DND-41 (cell line): ENCODE measurements around the gene PPP2R2B.

Source experiments
- ATAC-seq: fragments of 200-7000 bp; cut with Tn5 transposase; 3 replicates; pipeline ENCODE4 v1.9.1; 2021; ENCODE audit warnings: low read depth; ENCODE audit not compliant: insufficient read depth
- DNase-seq: peaks from one replicate; pipeline ENCODE4 v3.0.0-alpha.2; 2020
- H2AFZ ChIP-seq: 2 replicates; pipeline ENCODE4 v1.6.0; 2012; ENCODE audit warnings: low read depth, low read length
- H3K27ac ChIP-seq: 2 replicates; pipeline ENCODE4 v1.5.1; 2012; ENCODE audit warnings: low read length, inconsistent platforms
- H3K27me3 ChIP-seq: fragments of 200-600 bp; sonication (generic); 2 replicates; pipeline ENCODE4 v1.6.0; 2012; ENCODE audit warnings: low read length, mild to moderate bottlenecking, inconsistent platforms; ENCODE audit not compliant: insufficient read depth, poor library complexity
- H3K36me3 ChIP-seq: 2 replicates; pipeline ENCODE4 v1.5.1; 2012; ENCODE audit warnings: low read length, inconsistent platforms; ENCODE audit not compliant: insufficient read depth
- H3K4me1 ChIP-seq: 2 replicates; pipeline ENCODE4 v1.5.1; 2012; ENCODE audit warnings: mild to moderate bottlenecking, low read length; ENCODE audit not compliant: insufficient read depth
- H3K4me2 ChIP-seq: 2 replicates; pipeline ENCODE4 v1.6.0; 2012; ENCODE audit warnings: mild to moderate bottlenecking, moderate library complexity, low read length, inconsistent platforms; ENCODE audit not compliant: insufficient read depth
- H3K4me3 ChIP-seq, 2 experiments: fragments of 200-600 bp in 1 of 2; shearing (Covaris generic) in 1 of 2; 2 replicates each; pipeline ENCODE4 v1.5.1; 2012 to 2016; ENCODE audit warnings: inconsistent platforms in 2 of 2, low read length in 2 of 2, mild to moderate bottlenecking in 2 of 2, low read depth in 1 of 2, moderate library complexity in 1 of 2
- H3K79me2 ChIP-seq: 2 replicates; pipeline ENCODE4 v1.6.0; 2012; ENCODE audit warnings: low read length, inconsistent platforms; ENCODE audit not compliant: insufficient read depth
- H3K9ac ChIP-seq: 2 replicates; pipeline ENCODE4 v1.6.0; 2012; ENCODE audit warnings: low read depth, mild to moderate bottlenecking, inconsistent platforms, low read length, moderate library complexity
- H3K9me3 ChIP-seq: 2 replicates; pipeline ENCODE4 v1.5.1; 2012; ENCODE audit warnings: low read length, moderate library complexity, mild to moderate bottlenecking, inconsistent platforms; ENCODE audit not compliant: insufficient read depth, severe bottlenecking
- H4K20me1 ChIP-seq: 2 replicates; pipeline ENCODE4 v1.6.0; 2012; ENCODE audit warnings: low read length; ENCODE audit not compliant: insufficient read depth
- EZH2 ChIP-seq: IDR thresholded peaks from 3 replicates; pipeline ENCODE4 v1.6.1; 2012; ENCODE audit warnings: borderline replicate concordance, low read depth, mild to moderate bottlenecking, moderate library complexity, low read length, inconsistent platforms; ENCODE audit not compliant: severe bottlenecking
- TF ChIP-seq, protein P1 (sequence below): IDR thresholded peaks from 2 replicates; pipeline ENCODE4 v1.5.1; 2012; ENCODE audit warnings: borderline replicate concordance, low read length, moderate library complexity, mild to moderate bottlenecking; ENCODE audit not compliant: poor library complexity, severe bottlenecking; ENCODE audit errors: extremely low read depth

The PPP2R2B gene

DNA sequence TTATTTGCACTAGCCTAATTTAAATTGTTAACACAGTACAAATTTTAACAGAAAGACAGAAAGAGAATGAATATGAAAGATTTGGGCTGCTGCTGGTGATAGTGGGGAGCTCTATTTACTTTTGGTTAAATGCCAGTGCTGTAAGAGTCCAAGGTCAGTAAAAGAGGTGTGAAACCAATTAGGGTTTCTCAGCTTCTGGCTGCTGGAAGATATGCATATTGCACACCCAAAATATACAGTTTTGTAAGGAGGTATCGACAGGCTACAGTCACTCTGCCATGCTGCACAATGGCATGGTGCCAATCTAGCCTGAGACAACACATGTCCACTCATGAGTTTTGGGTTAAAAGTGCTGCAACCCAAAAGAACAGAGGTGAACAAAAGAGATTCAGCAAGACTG, 79.3 kb downstream of the PPP2R2B start:
- H3K4me3 ChIP-seq, result no peak overlapping the region
- TF ChIP-seq, protein P1, sequence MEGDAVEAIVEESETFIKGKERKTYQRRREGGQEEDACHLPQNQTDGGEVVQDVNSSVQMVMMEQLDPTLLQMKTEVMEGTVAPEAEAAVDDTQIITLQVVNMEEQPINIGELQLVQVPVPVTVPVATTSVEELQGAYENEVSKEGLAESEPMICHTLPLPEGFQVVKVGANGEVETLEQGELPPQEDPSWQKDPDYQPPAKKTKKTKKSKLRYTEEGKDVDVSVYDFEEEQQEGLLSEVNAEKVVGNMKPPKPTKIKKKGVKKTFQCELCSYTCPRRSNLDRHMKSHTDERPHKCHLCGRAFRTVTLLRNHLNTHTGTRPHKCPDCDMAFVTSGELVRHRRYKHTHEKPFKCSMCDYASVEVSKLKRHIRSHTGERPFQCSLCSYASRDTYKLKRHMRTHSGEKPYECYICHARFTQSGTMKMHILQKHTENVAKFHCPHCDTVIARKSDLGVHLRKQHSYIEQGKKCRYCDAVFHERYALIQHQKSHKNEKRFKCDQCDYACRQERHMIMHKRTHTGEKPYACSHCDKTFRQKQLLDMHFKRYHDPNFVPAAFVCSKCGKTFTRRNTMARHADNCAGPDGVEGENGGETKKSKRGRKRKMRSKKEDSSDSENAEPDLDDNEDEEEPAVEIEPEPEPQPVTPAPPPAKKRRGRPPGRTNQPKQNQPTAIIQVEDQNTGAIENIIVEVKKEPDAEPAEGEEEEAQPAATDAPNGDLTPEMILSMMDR, result no peak
- no peak for TF ChIP-seq EZH2
- no peaks in the 10 kb centered on the region for H3K79me2 ChIP-seq
- no peaks in the 10 kb centered on the region for H3K36me3 ChIP-seq
- peaks cover 4% of the 10 kb centered on the region for H3K27me3 ChIP-seq
- no peak overlapping the region for H3K9ac ChIP-seq
- no peak for ATAC-seq
- no peaks in the 10 kb centered on the region for H3K4me1 ChIP-seq
- H2AFZ ChIP-seq, result no peak overlapping the region
- H3K9me3 ChIP-seq, result no peaks in the 10 kb centered on the region
- no peak overlapping the region for H3K4me2 ChIP-seq
- no peak overlapping the region for H3K27ac ChIP-seq
- no peaks in the 10 kb centered on the region for H4K20me1 ChIP-seq
- no peak for DNase-seq

DNA sequence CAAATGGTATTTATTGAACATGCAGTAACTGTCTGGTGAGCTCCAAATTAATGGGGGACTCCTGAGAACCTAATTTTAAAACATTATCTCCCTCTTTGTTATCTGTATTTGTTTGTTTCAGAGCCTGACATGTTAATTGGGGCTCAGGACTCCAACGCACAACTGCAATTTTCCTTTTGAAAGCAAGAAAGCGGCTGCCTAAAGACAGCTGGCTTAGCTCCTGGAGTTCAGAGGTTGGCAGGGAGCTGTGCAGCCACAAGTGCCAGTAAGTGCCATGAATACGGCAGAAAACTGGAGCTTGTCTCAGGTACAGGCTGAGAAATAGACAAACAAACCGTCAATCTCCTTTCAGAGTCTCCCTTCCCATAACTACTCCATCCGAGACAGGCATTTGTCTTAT, 80.9 kb downstream of the PPP2R2B start:
- no peak for ATAC-seq
- no peaks in the 10 kb centered on the region for H4K20me1 ChIP-seq
- H3K27ac ChIP-seq, result no peak overlapping the region
- H3K4me1 ChIP-seq, result no peaks in the 10 kb centered on the region
- H3K9me3 ChIP-seq, result no peaks in the 10 kb centered on the region
- H3K36me3 ChIP-seq, result no peaks in the 10 kb centered on the region
- no peak for DNase-seq
- TF ChIP-seq EZH2, result no peak
- TF ChIP-seq, protein P1, result no peak
- no peak overlapping the region for H2AFZ ChIP-seq
- peaks cover 4% of the 10 kb centered on the region for H3K27me3 ChIP-seq
- no peak overlapping the region for H3K9ac ChIP-seq
- no peak overlapping the region for H3K4me3 ChIP-seq
- H3K79me2 ChIP-seq, result no peaks in the 10 kb centered on the region
- no peak overlapping the region for H3K4me2 ChIP-seq

DNA sequence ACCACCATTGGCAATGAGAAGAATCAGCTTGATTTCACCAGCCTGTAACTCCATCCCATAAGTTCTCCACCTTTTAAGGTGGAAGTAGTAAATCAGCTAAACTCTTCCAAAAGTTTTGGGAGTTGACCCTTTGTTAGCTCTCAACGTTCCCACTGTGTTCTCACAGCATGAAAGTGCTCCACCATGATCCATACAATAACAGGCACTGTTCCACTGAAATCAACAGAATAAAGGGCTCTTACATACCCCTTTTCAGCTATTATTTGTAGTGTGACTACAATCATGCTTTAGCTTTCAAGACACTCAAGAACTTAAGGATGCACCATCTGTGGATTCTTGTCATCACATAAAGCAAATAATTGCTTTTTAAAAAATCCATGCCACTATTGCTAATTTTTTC, 81.6 kb downstream of the PPP2R2B start:
- Histone ChIP-seq H3K79me2 (no peaks in the 10 kb centered on the region), H3K27me3 (no peaks in the 10 kb centered on the region), H4K20me1 (no peaks in the 10 kb centered on the region), H2AFZ (no peak overlapping the region), H3K36me3 (no peaks in the 10 kb centered on the region), H3K4me2 (no peak overlapping the region), H3K9ac (no peak overlapping the region), H3K4me3 (no peak overlapping the region), H3K9me3 (no peaks in the 10 kb centered on the region), H3K4me1 (no peaks in the 10 kb centered on the region), H3K27ac (no peak overlapping the region)
- DNase-seq (no peak), ATAC-seq (no peak)
- TF ChIP-seq, protein P1, result no peak
- no peak for TF ChIP-seq EZH2

DNA sequence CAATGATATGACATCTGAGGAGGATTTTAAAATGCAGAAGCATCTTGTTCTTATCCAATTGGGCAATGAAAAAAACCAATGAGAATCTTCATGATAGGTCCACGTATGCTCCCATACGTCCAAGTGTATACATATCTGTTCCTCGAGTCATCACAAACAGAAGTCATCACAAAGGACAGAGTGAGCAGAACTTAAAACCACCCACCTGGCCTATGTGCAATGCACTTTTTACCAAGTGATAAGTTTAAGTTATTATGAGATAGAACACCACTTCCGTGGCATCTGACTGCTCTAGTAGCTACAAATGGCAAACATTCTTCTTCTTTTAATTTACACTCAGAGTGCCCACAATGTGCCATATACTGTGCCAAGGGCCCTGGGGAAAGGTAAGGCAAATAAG, 82.4 kb downstream of the PPP2R2B start:
- no peak overlapping the region for H3K9ac ChIP-seq
- no peak overlapping the region for H3K4me3 ChIP-seq
- H3K27me3 ChIP-seq, result no peaks in the 10 kb centered on the region
- H3K36me3 ChIP-seq, result no peaks in the 10 kb centered on the region
- ATAC-seq (no peak), DNase-seq (no peak)
- no peaks in the 10 kb centered on the region for H3K9me3 ChIP-seq
- H2AFZ ChIP-seq, result no peak overlapping the region
- no peaks in the 10 kb centered on the region for H4K20me1 ChIP-seq
- no peaks in the 10 kb centered on the region for H3K79me2 ChIP-seq
- no peak for TF ChIP-seq EZH2
- TF ChIP-seq, protein P1, result no peak
- no peak overlapping the region for H3K27ac ChIP-seq
- no peaks in the 10 kb centered on the region for H3K4me1 ChIP-seq
- no peak overlapping the region for H3K4me2 ChIP-seq
